ENCODE results near the gene LCMT1.

LCMT1 gene

DNA sequence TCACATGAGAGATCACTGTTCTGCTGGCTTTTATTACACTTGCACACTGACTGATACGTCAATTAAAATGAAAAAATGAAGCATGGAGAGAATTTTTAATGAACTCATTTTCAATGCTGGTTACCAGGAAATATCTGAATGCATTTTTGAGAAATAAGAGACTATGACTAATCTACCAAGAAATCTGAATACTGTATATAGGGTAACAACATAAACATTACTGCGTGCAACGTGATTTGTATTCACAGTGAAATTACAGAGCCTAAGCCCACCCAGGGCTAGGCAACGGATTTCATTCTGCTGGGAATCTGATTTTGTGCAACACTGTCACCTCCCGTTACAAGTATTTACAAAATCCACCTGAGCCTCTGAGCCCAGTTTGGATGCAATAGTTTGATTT, 23.8 kb upstream of the LCMT1 start:
- no peak overlapping the region for H3K27ac ChIP-seq (ENCODE audit: low read depth, low read length)
- H3K23ac ChIP-seq (ENCODE audit: low read length), result no peak overlapping the region
- no peak overlapping the region for H3K4me2 ChIP-seq (ENCODE audit: low read length)
- H3K79me1 ChIP-seq (ENCODE audit: low read length), result no peaks in the 10 kb centered on the region
- H3K4ac ChIP-seq (ENCODE audit: low read depth, low read length), result no peak overlapping the region
- H2BK12ac ChIP-seq (ENCODE audit: low read length), result no peak overlapping the region
- H3K4me3 ChIP-seq (ENCODE audit: low read depth, low read length), result no peak overlapping the region
- H3K4me1 ChIP-seq (ENCODE audit: control insufficient read depth in 1 of 2, insufficient read depth in 2 of 2, low read length in 2 of 2), result peaks cover 2 to 4% of the 10 kb centered on the region in 2 experiments
- no peaks in the 10 kb centered on the region for H3K36me3 ChIP-seq (ENCODE audit: control insufficient read depth in 1 of 2, insufficient read depth in 2 of 2, low read length in 2 of 2)
- H3K9me3 ChIP-seq (ENCODE audit: insufficient read depth, low read depth, low read length), result no peaks in the 10 kb centered on the region
- H4K12ac ChIP-seq (ENCODE audit: low read depth, low read length), result no peak overlapping the region
- no peaks in the 10 kb centered on the region for H3K79me2 ChIP-seq (ENCODE audit: control insufficient read depth, insufficient read depth, low read length, poor library complexity)
- whole genome bisulfite sequencing (ENCODE audit: extremely low coverage, insufficient coverage, insufficient read length), result no CpG with 5 or more reads among the region's 5 CpGs
- H2BK5ac ChIP-seq (ENCODE audit: low read depth, low read length, poor library complexity), result no peak overlapping the region
- H4K8ac ChIP-seq (ENCODE audit: low read depth, low read length), result no peak overlapping the region
- H4K91ac ChIP-seq (ENCODE audit: low read depth, low read length), result no peak overlapping the region
- no peaks in the 10 kb centered on the region for H3K27me3 ChIP-seq (ENCODE audit: insufficient read depth, low read length)
- no peak for DNase-seq
- H2AK5ac ChIP-seq (ENCODE audit: low read length), result no peak overlapping the region
- H2AFZ ChIP-seq (ENCODE audit: insufficient read depth, low read length, poor library complexity), result no peak overlapping the region
- no peak overlapping the region for H3K14ac ChIP-seq (ENCODE audit: low read length)
- H3K9ac ChIP-seq (ENCODE audit: low read length), result no peak overlapping the region
- H3K18ac ChIP-seq (ENCODE audit: low read length), result no peak overlapping the region
- no peak overlapping the region for H2BK120ac ChIP-seq (ENCODE audit: insufficient read depth, low read length, poor library complexity)

DNA sequence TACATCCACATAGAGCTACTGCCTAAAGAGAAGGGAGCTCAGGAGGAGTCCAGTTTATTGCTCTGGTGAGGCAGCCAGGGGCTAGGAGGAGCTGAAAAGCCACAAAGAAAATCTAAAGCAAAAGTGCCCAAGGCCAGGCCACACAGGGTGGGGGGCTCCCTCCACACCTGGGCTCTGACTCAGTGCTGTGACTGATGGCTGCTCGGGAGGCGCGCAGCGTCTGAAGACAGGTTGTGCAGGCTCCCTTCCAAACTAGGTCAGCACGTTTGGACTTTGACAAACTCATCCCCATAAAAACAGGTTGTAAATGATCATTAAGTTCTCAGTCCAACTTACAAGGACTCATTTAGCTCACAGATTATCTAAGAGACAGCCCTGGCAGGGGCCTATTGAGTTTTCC, 22.2 kb upstream of the LCMT1 start:
- no CpG with 5 or more reads among the region's 5 CpGs for WGBS (ENCODE audit: extremely low coverage, insufficient coverage, insufficient read length)
- Histone ChIP-seq H3K79me1 (ENCODE audit: low read length) (no peaks in the 10 kb centered on the region), H4K8ac (ENCODE audit: low read depth, low read length) (no peak overlapping the region)

DNA sequence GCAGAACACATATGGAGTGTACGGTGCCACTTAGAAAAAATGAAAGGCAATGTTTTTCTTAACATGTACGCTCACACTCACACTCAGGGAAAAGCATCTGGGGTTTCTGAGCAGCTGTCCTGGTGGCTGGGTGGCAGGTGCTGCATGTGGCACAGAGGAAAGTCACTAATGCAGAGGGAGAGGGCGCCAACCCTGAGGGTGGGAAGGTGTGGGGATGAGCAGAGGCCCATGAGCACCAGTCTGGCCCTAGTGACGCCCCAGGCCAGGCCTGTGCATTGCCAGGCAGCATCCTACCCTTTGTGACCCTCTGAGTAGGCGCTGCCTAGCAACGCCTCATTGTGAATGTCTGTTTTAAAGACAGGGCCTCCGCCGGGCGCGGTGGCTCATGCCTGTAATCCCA, 19.1 kb upstream of the LCMT1 start:
- no peak overlapping the region for H4K12ac ChIP-seq (ENCODE audit: low read depth, low read length)
- DNase-seq, result no peak
- no peak overlapping the region for H3K14ac ChIP-seq (ENCODE audit: low read length)
- no peaks in the 10 kb centered on the region for H3K36me3 ChIP-seq (ENCODE audit: control insufficient read depth in 1 of 2, insufficient read depth in 2 of 2, low read length in 2 of 2)
- no peak overlapping the region for H3K4ac ChIP-seq (ENCODE audit: low read depth, low read length)
- no peak overlapping the region for H3K4me3 ChIP-seq (ENCODE audit: low read depth, low read length)
- no peak overlapping the region for H2BK120ac ChIP-seq (ENCODE audit: insufficient read depth, low read length, poor library complexity)
- H2BK12ac ChIP-seq (ENCODE audit: low read length), result no peak overlapping the region
- no peak overlapping the region for H3K4me2 ChIP-seq (ENCODE audit: low read length)
- no peaks in the 10 kb centered on the region for H3K27me3 ChIP-seq (ENCODE audit: insufficient read depth, low read length)
- H3K27ac ChIP-seq (ENCODE audit: low read depth, low read length), result no peak overlapping the region
- WGBS (ENCODE audit: extremely low coverage, insufficient coverage, insufficient read length), result no CpG with 5 or more reads among the region's 10 CpGs
- no peak overlapping the region for H3K9ac ChIP-seq (ENCODE audit: low read length)
- H2BK5ac ChIP-seq (ENCODE audit: low read depth, low read length, poor library complexity), result no peak overlapping the region
- H4K8ac ChIP-seq (ENCODE audit: low read depth, low read length), result no peak overlapping the region
- no peak overlapping the region for H4K91ac ChIP-seq (ENCODE audit: low read depth, low read length)
- no peak overlapping the region for H3K23ac ChIP-seq (ENCODE audit: low read length)
- H3K79me2 ChIP-seq (ENCODE audit: control insufficient read depth, insufficient read depth, low read length, poor library complexity), result no peaks in the 10 kb centered on the region
- H3K18ac ChIP-seq (ENCODE audit: low read length), result no peak overlapping the region
- no peak overlapping the region for H2AFZ ChIP-seq (ENCODE audit: insufficient read depth, low read length, poor library complexity)
- H2AK5ac ChIP-seq (ENCODE audit: low read length), result no peak overlapping the region
- H3K4me1 ChIP-seq (ENCODE audit: control insufficient read depth in 1 of 2, insufficient read depth in 2 of 2, low read length in 2 of 2), result peaks cover 2 to 4% of the 10 kb centered on the region in 2 experiments
- no peaks in the 10 kb centered on the region for H3K9me3 ChIP-seq (ENCODE audit: insufficient read depth, low read depth, low read length)
- H3K79me1 ChIP-seq (ENCODE audit: low read length), result no peaks in the 10 kb centered on the region

More for the DNA sequence above, 22.2 kb upstream of the LCMT1 start:
- no peak overlapping the region for H3K27ac ChIP-seq (ENCODE audit: low read depth, low read length)
- no peaks in the 10 kb centered on the region for H3K9me3 ChIP-seq (ENCODE audit: insufficient read depth, low read depth, low read length)
- H3K23ac ChIP-seq (ENCODE audit: low read length), result no peak overlapping the region
- no peak overlapping the region for H2AK5ac ChIP-seq (ENCODE audit: low read length)
- H2BK120ac ChIP-seq (ENCODE audit: insufficient read depth, low read length, poor library complexity), result no peak overlapping the region
- H3K4me1 ChIP-seq (ENCODE audit: control insufficient read depth in 1 of 2, insufficient read depth in 2 of 2, low read length in 2 of 2), result peaks cover 2 to 4% of the 10 kb centered on the region in 2 experiments
- no peak overlapping the region for H3K18ac ChIP-seq (ENCODE audit: low read length)
- no peak overlapping the region for H2AFZ ChIP-seq (ENCODE audit: insufficient read depth, low read length, poor library complexity)
- no peak overlapping the region for H2BK12ac ChIP-seq (ENCODE audit: low read length)
- no peak overlapping the region for H3K9ac ChIP-seq (ENCODE audit: low read length)
- H4K91ac ChIP-seq (ENCODE audit: low read depth, low read length), result no peak overlapping the region
- H3K79me2 ChIP-seq (ENCODE audit: control insufficient read depth, insufficient read depth, low read length, poor library complexity), result no peaks in the 10 kb centered on the region
- no peak overlapping the region for H3K14ac ChIP-seq (ENCODE audit: low read length)
- peak; percentile 70 to 74 for DNase-seq
- no peak overlapping the region for H3K4me3 ChIP-seq (ENCODE audit: low read depth, low read length)
- no peak overlapping the region for H2BK5ac ChIP-seq (ENCODE audit: low read depth, low read length, poor library complexity)
- no peaks in the 10 kb centered on the region for H3K27me3 ChIP-seq (ENCODE audit: insufficient read depth, low read length)
- H3K4ac ChIP-seq (ENCODE audit: low read depth, low read length), result no peak overlapping the region
- no peaks in the 10 kb centered on the region for H3K36me3 ChIP-seq (ENCODE audit: control insufficient read depth in 1 of 2, insufficient read depth in 2 of 2, low read length in 2 of 2)
- no peak overlapping the region for H4K12ac ChIP-seq (ENCODE audit: low read depth, low read length)
- H3K4me2 ChIP-seq (ENCODE audit: low read length), result no peak overlapping the region

DNA sequence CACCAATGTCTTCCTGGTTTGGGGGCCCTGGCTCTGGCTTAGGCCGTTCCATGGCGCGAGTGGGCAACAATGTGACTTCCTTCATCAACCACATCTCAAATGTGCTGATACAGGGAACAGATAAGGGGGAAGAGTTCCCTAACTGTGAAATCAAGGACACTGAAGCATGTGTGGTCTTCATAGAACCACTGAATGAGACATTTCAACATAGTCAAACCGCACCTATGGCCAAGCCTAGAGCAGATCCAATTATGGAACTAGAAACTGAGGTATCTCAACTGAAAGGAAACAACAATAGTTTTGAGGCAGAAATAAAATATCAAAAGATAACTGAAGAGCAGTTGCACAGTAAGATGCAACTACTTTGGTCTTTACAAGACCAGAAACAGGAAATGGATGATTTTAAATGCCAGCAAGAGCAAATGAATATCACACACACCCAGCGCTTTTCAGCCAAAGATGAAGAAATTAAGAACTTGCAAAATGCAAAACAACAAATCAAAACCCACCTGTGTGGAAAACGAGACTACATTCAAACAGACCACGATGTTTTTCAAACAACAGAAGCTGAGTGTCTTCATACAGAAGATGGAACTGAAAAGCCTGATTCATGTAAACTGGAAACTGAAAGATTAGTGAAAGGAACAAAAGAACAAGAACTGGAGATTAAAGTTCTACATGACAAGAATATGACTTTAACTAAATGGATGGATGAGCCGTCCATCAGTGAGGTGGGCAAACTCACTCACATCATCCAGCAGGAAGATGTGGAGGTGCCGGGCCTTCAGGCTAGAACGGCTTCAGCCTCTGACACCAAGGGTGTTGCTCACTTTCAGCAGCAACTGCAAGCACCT, 18.1 kb upstream of the LCMT1 start:
- H3K36me3 ChIP-seq (ENCODE audit: control insufficient read depth in 1 of 2, insufficient read depth in 2 of 2, low read length in 2 of 2), result no peaks in the 10 kb centered on the region
- H3K14ac ChIP-seq (ENCODE audit: low read length), result no peak overlapping the region
- no peak overlapping the region for H2AFZ ChIP-seq (ENCODE audit: insufficient read depth, low read length, poor library complexity)
- H4K8ac ChIP-seq (ENCODE audit: low read depth, low read length), result no peak overlapping the region
- H3K4me2 ChIP-seq (ENCODE audit: low read length), result no peak overlapping the region
- no peak overlapping the region for H2AK5ac ChIP-seq (ENCODE audit: low read length)
- H3K23ac ChIP-seq (ENCODE audit: low read length), result no peak overlapping the region
- no peak overlapping the region for H2BK120ac ChIP-seq (ENCODE audit: insufficient read depth, low read length, poor library complexity)
- H3K4ac ChIP-seq (ENCODE audit: low read depth, low read length), result no peak overlapping the region
- H3K18ac ChIP-seq (ENCODE audit: low read length), result no peak overlapping the region
- no peak overlapping the region for H2BK5ac ChIP-seq (ENCODE audit: low read depth, low read length, poor library complexity)
- peaks cover 2 to 4% of the 10 kb centered on the region in 2 experiments for H3K4me1 ChIP-seq (ENCODE audit: control insufficient read depth in 1 of 2, insufficient read depth in 2 of 2, low read length in 2 of 2)
- H3K79me2 ChIP-seq (ENCODE audit: control insufficient read depth, insufficient read depth, low read length, poor library complexity), result no peaks in the 10 kb centered on the region
- no peaks in the 10 kb centered on the region for H3K9me3 ChIP-seq (ENCODE audit: insufficient read depth, low read depth, low read length)
- no peaks in the 10 kb centered on the region for H3K27me3 ChIP-seq (ENCODE audit: insufficient read depth, low read length)
- no peak overlapping the region for H3K9ac ChIP-seq (ENCODE audit: low read length)
- H2BK12ac ChIP-seq (ENCODE audit: low read length), result no peak overlapping the region
- H3K27ac ChIP-seq (ENCODE audit: low read depth, low read length), result no peak overlapping the region
- H4K91ac ChIP-seq (ENCODE audit: low read depth, low read length), result no peak overlapping the region
- no peak overlapping the region for H3K4me3 ChIP-seq (ENCODE audit: low read depth, low read length)
- no peak for DNase-seq
- no CpG with 5 or more reads among the region's 10 CpGs for WGBS (ENCODE audit: extremely low coverage, insufficient coverage, insufficient read length)
- no peaks in the 10 kb centered on the region for H3K79me1 ChIP-seq (ENCODE audit: low read length)
- H4K12ac ChIP-seq (ENCODE audit: low read depth, low read length), result no peak overlapping the region

All from trophoblast cell (in vitro differentiated cells and primary cell).